HG02610 (cell line): Measurements from ENCODE around the gene MTFR1L.

Experiments used
- ATAC-seq: cut with Tn5 transposase; IDR thresholded peaks from one replicate; pipeline ENCODE4 v1.9.1; 2021; ENCODE audit warnings: mild to moderate bottlenecking, moderate library complexity; ENCODE audit not compliant: unreplicated experiment

The MTFR1L gene

GRCh38 chr1:25807480-25808390, 12.0 kb upstream of the MTFR1L start:
- ATAC-seq, result no peak

GRCh38 chr1:25808481-25809244, 11.1 kb upstream of the MTFR1L start:
- no peak for ATAC-seq

DNA sequence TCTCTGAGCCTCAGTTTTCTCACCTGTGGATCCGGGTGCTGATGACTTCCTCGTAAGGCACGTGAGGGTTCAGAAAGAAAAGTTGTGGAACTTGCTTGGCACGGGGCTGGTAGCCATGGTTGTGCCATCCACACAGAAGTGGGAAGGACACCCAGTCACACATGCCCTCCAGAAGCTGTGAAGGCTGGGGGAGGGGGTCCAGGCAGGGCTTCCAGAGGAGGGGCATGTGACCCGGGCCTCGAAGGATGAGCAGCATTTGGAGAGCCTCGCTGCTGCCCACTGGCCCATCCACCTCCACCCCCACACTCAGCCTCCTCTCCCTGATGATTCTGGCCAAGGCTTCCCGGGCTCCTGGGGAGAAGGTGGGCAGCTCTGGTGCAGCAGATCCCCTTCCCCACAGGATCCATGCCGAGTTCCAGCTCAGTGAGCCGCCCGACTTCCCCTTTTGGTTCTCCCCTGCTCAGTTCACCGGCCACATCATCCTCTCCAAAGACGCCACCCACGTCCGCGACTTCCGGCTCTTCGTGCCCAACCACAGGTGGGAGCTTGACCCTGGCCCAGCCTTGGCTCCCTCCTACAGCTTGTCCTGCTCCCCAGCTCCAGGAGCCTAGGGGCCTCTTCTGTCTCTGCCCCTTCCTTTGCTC, 10.3 kb upstream of the MTFR1L start:
- ATAC-seq, result no peak

DNA sequence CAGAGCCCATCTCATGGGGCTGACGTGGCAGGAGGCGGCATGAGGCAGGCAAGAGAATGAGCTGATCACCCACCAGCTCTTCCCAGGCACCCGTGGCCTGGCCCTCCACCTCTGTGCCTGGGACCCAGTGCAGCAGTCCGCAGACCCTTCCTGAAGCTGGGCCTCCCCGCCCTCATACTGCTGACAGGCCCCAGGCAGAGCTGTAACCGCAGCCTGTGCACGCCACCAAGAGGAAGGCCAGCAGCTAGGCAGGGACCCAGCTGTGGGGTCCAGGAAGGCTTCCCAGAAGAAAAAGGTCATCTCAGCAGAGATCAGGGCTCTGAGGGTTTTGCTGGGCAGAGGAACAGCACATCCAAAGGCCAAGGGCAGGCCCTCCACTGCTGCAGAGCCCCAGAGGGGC, 9.8 kb upstream of the MTFR1L start:
- no peak for ATAC-seq

DNA sequence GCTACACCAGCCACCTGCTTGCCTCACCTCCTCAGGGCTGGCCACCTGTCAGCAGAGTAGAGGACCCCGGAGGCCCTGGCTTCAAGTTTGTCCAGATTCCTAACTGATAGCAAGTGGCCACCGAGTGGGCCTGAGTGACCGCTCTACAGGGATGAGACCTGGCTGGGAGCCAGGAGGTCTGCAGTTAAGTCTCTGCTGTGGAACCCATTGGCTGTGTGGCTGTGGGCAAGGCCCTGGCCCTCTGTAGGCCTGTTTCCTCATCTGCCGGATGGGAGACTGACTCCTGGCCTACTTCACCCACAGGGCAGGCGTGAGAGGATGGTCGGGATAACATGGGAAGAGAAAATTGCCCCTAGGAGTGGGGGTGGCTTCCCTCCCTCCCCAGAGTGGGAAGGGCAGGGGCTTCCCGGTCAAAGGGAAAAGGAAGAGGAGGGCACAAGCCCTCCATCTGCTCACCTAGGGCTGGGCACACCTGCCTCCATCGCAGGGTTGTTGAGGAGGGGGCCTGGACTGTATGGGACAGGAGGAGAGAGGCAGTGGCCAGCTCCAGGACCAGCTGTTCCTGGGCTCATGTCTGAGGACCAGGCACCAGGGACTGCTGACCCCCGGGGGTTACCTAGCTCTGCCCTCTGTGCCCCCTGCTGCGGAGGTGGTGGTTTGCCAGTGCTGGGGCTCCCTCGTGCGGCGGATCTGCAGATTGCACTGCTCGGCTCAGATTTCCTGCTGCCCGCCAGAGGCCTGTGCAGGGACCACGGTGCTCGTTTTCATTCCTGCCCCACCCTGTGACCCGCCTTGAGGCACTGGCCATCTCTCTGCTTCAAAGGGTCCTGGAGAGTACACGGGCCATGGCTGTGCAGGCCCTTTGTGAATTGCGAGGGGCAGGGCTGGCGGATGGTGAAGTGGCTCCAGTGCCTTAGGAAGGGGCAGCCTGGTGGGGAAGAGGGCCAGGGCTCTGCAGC, 9.1 kb upstream of the MTFR1L start:
- no peak for ATAC-seq

DNA sequence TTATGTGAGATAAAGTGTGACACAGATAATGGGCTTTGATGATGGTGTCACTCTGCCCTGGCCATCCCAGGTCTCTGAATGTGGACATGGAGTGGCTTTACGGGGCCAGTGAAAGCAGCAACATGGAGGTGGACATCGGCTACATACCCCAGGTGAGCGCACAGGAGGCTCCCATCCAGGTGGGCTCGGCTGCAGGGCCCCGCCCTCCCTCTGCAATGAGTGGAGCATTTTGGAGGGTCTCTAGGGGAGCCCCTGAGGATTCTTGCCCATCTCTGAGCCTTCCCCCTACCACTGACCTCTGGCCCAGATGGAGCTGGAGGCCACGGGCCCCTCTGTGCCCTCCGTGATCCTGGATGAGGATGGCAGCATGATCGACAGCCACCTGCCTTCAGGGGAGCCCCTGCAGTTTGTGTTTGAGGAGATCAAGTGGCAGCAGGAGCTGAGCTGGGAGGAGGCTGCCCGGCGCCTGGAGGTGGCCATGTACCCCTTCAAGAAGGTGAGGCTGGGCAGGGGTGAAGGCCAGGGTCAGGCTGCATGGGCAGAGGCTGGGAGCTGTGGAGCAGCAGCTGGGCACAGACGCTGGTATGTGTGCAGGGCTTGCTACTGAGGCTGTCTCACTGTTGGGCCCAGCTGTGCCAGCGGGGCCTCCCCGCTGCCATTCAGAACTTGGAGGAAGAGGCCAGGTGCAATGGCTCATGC, 8.2 kb upstream of the MTFR1L start:
- ATAC-seq, result no peak

DNA sequence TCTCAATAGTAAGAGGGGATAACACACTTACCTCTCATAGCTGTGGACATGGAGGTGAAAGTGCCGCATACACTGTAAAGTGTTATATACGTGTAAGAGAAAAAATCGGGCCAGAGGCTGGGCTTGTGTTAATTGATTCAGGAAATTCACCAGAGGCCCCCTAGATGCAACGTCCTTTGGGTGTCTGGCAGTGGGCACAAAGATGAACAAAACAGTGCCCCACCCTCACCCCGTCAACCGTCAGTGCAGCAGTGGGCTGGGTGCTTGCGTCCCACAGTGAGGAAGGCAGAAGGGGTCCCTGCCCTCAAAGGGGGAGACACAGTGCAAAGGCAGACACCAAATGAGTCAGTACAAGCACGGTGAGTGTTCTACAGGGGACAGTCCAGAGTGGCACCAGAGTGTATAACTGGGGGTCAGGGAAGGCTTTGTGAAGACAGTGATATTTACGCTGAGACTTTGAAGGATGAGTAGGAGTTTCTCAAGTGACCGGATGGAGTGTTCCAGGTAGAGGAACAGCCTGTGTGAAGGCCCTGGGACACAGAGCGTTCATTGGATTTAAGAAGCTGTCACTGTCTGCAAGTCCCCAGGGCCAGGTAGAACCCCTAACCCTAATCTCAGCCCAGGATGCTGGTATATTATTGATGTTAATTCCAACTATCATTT, 6.6 kb upstream of the MTFR1L start:
- ATAC-seq, result no peak

GRCh38 chr1:25813734-25814471, 5.9 kb upstream of the MTFR1L start:
- no peak for ATAC-seq

- ATAC-seq, result no peak
These were observed 5.1 kb upstream of the MTFR1L start for GRCh38 chr1:25814549-25815087.

DNA sequence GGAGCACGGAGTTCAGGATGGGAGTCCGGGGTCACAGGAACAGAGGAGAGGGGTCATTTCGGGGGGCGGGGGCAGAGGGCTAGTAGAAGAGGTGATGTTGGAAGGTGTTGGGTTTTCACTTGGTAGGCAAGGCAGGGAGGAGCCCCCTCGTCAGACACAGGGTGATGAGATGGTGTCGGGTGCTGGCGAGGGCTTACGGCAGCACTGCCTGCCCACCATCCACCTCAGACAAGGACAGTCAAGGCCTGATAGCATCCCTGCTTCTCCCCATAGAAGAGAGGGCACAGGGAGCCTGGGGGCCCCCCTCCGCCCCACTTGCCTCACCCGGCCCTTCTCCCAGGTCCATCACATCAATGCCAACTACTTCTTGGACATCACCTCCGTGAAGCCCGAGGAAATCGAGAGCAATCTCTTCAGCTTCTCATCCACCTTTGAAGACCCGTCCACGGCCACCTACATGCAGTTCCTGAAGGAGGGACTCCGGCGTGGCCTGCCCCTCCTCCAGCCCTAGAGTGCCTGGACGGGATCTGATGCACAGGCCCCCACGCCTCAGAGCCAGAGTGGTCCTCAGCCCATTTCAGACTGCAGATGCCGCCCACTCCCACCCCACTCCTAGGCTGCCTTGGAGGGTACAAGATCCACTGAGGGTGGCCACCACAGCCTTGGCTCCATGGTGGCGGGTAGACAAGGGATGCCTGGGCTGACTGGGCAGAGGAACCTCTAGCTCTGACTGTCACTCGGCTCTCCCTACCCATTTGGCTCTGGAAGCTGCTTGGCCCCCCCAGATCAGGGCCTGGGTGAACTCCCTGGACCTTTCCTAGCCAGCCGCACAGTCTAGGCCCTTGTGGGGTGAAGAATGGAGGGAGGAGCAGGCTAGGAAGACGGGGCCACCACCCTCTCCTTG, 4.3 kb upstream of the MTFR1L start:
- ATAC-seq, result no peak

GRCh38 chr1:25816112-25816718, 3.5 kb upstream of the MTFR1L start:
- ATAC-seq, result no peak

DNA sequence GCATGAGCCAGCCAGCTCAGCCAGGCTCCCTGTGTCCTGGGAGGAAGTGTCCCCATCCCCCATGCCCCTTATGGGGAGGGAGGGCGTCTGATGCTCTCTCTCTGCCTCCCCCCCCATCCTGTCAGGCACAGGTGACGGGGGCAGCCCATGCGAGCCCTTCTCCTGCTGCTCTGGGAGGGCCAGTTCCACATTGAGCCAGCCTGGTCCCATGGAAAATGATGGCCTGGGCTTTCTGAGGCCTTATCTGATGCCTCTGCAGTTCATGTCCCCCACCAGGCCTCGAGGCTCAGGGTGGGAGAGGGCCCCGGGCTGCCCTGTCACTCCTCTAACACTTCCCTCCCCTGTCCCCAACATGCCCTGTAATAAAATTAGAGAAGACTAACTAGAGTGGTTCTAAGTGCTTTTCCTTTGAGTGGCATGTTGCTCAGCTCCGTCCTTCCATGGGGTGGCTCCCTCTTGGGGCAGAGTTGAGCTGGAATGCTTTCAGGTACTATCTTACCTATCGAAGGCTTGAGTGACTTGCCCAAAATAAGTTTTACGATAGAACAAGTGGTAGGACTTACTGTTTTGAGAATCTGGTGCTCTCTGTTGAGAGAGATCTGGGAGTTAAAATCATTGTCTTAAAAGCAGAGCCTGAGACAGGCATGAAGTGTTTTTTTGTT, 1.8 kb upstream of the MTFR1L start:
- ATAC-seq, result no peak

- no peak for ATAC-seq
These were observed 1.2 kb upstream of the MTFR1L start for GRCh38 chr1:25818569-25818968.

- ATAC-seq, result peak; percentile 45
These were observed 725 bp downstream of the MTFR1L start for GRCh38 chr1:25820247-25821111.

DNA sequence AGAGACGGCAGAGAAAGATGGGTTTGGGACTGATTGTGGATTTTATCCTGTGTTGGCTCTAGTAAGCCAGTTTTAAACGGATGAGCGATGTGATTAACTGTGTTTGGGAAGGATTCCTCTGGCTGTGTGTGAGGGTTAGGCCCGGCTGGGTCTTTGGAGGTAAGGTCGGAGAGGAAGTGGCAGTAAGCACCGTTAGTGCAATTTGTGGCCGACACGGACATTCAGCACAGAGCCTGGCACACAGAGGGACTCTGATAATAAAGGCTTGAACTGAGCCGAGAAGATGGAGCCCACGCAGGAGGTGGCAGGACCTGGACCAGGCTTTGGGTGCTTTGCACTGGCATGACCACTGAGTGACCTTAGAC, 1.3 kb downstream of the MTFR1L start:
- ATAC-seq, result no peak
